Left forelimb (tissue), 1 donor: ENCODE results near the gene ANKRD11.
"Not testable (repeated sequence)": the region's sequence is repeated elsewhere in the genome, so short reads cannot be mapped to it uniquely, and the experiment has no call there.

Experiments
- DNase-seq: peaks from one replicate; pipeline ENCODE4 v3.0.0-alpha.2; 2018; ENCODE audit warnings: low spot score

Gene ANKRD11

GRCh38 chr16:89344846-89345611 is 145.3 kb downstream of the ANKRD11 start:
- DNase-seq: no peak

GRCh38 chr16:89344458-89344834 is 145.9 kb downstream of the ANKRD11 start:
- no peak for DNase-seq

DNA sequence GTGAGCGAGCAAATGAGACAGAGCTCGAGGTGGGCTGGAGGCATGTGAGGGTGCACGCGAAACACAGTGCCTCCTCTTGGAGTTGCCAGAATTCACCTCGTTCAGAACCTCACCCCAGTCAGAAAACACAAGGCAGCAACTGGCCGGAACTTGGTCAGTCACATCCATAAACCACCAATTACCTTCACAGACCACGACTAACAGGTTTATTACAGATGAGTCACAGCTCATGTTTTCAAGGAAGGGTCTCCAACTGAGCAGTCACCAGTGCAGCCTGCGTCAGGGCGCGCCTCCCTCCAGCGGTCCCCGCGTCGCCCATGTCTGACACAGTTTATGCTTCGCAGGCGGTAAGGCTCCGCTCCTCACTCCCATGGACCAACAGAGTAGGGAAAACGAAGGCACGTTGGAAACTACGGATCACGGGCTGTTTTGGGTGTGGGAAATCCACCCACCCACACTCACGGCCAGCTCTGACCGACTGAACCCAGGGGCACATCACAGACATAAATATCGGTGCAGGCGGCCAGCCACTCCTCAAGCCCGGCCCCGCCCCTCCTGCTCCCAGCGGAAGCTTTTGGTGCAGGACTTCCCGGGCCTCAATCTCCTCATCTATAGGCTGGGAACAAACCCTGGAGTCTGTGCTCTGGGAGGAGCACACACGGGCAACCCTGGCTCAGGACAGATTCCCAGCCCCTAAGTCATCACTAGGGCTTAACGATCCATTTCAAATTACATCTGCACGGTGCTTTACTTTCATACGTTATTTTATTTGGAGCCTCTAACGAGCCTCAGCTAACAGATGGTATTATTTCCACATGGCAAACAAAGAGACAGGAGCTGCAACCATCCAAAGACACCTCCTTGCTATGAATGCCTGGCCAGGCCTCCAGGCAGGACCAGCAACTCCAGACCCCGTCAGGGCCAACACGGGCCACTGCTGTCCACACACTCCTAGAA is 146.6 kb downstream of the ANKRD11 start:
- no peak for DNase-seq

DNA sequence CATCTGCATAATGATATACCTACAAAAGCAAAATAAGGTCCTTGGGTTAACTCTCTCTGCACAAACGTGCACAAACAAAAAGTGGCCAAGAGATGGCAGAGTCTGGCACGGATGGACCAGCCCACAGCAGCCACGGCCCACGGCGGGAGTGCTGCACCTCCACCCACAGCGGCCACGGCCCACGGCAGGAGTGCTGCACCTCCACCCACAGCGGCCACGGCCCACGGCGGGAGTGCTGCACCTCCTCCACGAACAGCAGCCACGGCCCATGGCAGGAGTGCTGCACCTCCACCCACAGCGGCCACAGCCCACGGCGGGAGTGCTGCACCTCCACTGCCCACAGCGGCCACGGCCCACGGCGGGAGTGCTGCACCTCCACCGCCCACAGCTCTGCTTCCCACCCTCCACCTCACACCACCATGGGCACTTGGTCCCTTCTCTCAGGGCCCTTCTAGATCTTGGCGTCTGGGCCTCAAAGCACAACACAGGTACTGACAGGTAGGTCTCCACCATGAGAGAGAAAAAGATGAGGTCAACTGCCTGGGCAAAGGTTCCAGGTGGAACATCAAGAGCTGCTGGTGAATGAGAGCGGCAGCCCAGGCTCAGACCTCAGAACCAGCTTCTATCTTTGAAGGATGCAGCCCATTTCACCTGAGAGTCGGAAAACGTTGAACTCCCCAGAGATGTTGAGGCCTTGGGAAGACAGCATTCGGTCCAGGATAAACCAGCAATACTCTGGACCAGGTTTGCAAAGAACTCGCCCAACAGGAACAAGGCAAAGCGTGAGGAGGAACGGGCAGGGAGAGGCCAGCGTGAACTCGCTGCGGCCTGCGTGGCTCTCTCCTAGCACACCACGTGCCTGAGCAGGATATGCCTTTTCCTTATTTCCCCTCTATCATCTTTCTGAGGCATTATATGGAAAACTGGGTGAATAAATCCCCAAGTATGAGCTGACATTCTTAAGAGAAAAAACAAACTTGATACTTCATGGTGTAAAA is 148.4 kb downstream of the ANKRD11 start:
- DNase-seq: no peak

DNA sequence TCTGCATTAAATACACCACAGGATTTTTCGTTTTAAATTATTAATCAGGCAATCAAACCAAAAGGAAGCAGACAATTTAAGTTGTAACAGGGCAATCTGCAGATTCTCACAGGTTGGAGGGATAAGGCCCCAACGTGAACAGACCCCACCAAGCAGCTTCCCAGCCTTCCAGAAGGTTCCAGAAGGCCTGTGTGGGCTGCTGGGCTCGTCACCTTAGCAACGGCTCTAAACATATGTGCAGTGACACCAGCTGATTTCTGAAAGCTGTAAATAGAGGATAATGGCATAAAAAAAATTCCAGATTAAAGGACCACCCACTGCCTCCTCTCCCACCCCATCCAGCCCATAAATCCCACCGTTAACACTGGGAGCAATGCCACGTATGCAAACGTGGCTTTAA is 149.1 kb downstream of the ANKRD11 start:
- no peak for DNase-seq

DNA sequence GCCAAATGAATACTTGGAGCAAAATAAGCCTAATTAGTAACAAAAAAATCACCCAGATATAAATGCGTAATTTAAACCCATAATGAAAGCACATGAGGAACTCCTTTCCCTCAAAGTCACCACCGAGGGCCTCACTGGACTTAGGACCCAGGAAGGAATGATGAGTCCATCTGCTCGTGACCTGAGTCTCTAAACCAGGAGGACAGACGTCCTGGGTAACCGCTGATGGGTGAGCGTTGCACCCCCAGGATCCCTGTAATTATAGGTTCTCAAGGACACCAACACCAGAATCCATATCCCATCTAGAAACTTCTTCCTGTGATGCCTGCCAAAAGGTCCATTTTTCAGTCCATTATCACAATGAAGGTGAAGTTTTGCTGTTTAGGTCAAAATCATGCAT is 151.5 kb downstream of the ANKRD11 start:
- DNase-seq: no peak

- no peak for DNase-seq
Measured at GRCh38 chr16:89337965-89338364, 152.4 kb downstream of the ANKRD11 start.

DNA sequence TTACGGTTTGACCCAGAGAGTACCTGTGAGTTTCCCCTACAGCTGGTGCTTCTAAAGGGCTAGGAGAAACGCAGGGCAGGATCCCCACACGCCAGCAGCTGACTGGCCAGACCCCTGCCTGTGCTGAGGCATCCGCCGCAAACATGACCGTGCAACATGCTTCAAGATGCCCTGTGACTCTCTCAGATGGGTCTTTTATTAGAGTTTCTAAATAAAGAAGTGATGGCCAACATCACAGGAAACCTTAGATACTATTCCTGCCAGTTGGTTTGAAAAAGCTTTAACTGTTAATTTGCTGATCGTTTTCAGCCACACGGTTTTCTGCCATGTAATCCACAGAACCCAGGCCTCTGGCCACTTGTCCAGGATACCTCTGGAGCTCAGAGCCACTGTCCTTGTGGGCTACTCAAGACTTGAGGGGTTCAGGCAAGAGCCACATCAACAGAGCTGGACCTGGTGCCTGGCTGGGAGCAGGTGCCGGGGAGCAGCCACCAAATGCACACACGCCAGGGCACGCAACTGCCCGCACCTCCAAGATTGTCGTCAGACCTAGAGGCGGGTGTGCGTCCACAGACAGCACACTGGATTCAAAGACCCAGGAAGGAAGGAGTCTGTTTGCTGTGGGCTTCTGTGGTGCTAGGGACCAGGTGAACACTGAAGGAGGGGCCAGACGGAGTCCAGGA is 154.4 kb downstream of the ANKRD11 start:
- no peak for DNase-seq

DNA sequence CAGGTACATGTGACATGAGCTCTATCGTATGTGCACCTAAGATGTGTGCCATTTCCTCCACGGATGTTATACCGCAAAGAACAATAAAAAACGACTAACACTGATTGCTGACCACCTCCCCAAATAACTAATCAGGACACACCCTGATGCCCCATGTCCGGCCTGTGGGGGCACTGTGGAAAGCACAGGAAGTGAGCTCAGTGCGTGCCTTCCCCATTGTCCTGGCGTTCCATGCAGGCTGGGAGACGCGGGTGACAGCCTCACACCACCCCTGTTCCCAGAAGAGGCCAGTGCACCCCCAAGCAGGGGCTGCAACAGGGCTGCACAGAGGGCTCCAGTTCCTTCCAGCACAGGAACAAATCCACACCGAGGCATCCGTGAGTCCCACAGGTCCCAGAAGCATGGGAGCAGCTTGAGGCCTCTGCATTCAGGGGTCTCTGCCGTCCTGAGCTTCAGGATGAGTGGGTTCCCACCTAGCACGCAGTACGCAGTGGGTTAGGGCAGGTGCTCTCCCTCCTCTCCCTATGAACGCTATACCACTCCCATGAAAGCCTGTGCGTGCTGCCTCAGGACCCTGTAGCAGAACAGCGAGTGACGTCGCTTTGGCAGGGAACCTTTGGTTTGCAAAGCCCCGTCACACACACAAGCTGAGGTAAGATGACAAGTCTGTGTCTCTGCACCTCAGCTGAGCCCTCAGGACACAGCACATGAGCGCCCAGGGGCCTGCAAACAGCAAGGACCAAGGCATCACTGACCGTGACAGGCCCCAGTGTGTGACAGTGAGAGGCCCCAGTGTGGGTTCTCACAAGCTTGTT is 155.2 kb downstream of the ANKRD11 start:
- no peak for DNase-seq

DNA sequence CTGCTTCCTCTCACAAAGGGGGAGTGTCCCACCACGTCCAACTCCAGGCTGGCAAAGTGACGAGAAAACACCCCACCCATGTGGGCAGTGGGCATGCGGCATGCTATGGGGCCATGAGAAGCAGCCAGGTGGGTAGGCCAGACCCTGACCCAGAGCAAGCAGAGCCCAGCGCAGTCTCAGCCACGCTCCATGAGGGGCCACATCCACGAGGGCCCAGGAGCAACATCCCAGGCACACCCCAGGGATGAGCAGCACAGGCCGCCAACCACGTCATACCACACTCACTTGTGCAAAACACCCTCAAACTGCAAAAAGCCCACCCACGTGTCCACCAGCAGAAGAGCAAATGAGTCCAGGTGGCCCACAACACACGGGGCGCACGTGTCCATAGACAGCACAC is 155.9 kb downstream of the ANKRD11 start:
- DNase-seq: no peak

GRCh38 chr16:89334050-89334449 is 156.3 kb downstream of the ANKRD11 start:
- no peak for DNase-seq

DNA sequence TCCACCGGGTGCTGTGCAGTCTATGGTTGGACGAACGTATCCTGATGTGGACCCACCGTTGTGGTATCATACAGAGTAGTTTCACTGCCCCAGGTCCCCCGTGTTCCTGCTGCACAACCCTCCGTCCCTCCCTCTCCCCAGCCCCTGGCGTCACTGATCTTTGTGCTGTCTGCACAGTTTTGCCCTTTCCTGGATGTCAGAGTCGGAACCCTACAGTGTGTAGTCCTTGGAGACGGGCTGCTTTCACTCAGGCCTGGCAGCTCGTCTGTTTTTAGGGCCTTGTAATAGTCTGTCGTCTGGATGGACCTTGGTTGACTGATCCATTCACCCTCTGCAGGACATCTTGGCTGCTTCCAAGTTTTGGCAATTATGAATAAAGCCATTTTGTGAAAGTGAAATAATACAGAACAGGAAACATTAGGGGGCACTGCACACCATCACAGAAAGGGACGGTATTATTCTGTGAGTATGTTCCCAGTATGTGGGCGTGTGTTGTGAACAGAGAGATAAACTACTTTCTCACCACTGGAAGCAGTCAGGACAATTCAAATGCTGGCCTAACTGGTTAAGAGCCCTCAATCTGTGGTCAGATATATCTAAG is 156.9 kb downstream of the ANKRD11 start:
- peak; percentile 61 for DNase-seq

GRCh38 chr16:89332902-89333245 is 157.5 kb downstream of the ANKRD11 start:
- DNase-seq: peak; percentile 48

DNA sequence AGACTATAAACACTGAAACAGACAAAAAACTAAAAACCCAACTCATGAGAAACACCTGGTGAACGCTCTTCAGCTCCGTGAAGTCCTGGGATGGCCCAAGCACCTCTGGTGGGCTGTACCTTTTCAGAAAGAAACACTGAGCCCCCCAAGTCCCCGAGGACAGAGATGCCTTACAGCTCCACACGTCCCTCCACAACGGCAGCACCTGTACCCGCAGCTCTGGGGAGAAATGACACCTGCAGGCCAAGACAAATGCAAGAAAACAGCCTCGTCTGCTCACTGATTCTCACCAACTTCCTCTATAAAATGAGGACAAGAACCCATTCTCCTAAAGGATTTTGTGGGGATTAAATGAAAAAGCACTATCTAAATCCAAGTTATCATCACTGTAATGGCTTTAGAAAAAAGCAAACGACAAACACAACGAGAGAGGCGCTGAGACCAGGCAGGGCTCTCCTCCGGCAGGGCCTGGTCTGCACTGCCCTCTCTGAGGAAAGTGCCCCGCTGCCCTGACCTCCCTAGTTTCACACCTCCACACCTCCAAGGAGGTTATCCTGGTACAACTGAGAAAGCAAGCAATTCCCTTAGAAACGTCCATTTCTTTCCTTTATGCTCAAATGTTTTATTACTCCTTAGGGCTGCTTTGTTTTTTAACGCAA is 158.0 kb downstream of the ANKRD11 start:
- peak; percentile 56 for DNase-seq

DNA sequence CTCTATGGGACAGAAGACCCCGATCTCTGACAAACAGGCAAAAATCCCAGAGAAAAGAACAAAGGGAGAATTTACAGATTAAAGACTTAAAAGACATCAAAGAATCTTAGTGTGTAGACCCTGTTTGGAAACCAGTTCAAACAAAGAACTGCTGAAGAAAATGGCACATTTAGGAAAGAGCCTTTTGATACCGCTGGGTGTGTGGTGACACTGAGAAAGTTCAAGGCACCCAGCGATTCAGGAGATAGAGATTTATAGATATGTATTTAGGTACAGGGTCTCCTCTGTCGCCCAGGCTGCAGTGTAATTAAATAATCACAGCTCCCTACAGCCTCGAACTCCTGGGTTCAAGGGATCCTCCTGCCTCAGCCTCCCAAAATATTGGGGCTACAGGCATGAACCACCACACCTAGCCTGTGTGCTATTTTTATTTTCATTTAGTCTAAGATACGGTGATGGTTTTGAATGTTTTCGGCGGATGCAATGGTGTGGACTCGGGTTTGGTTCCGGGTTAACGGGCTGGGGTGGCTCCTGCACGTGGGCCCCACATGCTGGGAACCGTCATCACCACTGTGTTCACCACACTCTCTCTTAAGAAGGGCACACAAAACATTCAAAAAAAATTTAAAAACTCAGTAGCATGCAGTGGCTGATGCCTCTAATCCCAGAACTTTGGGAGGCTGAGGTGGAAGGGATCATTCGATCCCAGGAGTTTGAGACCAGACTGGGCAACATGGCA is 158.8 kb downstream of the ANKRD11 start:
- DNase-seq: no peak

GRCh38 chr16:89330177-89330856 is 160.0 kb downstream of the ANKRD11 start:
- no peak for DNase-seq

GRCh38 chr16:89329830-89330176 is 160.6 kb downstream of the ANKRD11 start:
- DNase-seq: not testable (repeated sequence)
